Hepatocyte (in vitro differentiated cells): ENCODE data around the gene RNF125.

Source experiments
- EZH2 ChIP-seq: fragments of 200-600 bp; sonication (generic); IDR thresholded peaks from 2 replicates; pipeline ENCODE4 v1.6.1; 2016; ENCODE audit warnings: antibody characterized with exemption, mild to moderate bottlenecking, borderline replicate concordance
- TF ChIP-seq, protein P1 (sequence below): fragments of 200-600 bp; sonication (generic); IDR thresholded peaks from 2 replicates; pipeline ENCODE4 v1.5.1; 2016; ENCODE audit warnings: antibody characterized with exemption, mild to moderate bottlenecking; ENCODE audit not compliant: poor library complexity

GRCh38 chr18:32026491-32027086, 8.0 kb downstream of the RNF125 start:
- TF ChIP-seq, protein P1, sequence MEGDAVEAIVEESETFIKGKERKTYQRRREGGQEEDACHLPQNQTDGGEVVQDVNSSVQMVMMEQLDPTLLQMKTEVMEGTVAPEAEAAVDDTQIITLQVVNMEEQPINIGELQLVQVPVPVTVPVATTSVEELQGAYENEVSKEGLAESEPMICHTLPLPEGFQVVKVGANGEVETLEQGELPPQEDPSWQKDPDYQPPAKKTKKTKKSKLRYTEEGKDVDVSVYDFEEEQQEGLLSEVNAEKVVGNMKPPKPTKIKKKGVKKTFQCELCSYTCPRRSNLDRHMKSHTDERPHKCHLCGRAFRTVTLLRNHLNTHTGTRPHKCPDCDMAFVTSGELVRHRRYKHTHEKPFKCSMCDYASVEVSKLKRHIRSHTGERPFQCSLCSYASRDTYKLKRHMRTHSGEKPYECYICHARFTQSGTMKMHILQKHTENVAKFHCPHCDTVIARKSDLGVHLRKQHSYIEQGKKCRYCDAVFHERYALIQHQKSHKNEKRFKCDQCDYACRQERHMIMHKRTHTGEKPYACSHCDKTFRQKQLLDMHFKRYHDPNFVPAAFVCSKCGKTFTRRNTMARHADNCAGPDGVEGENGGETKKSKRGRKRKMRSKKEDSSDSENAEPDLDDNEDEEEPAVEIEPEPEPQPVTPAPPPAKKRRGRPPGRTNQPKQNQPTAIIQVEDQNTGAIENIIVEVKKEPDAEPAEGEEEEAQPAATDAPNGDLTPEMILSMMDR = no peak
- no peak for TF ChIP-seq EZH2
